Left hindlimb (tissue), 1 donor: Measurements from ENCODE around the gene PRSS36.
"Not testable (repeated sequence)": the region's sequence is repeated elsewhere in the genome, so short reads cannot be mapped to it uniquely, and the experiment has no call there.

ENCODE experiments used
- DNase-seq: peaks from one replicate; pipeline ENCODE4 v3.0.0-alpha.2; 2018

The PRSS36 gene

GRCh38 chr16:31141489-31142108 lies 8.3 kb downstream of the PRSS36 start:
- DNase-seq: peak; percentile 76

GRCh38 chr16:31141071-31141469 lies 8.8 kb downstream of the PRSS36 start:
- not testable (repeated sequence) for DNase-seq

DNA sequence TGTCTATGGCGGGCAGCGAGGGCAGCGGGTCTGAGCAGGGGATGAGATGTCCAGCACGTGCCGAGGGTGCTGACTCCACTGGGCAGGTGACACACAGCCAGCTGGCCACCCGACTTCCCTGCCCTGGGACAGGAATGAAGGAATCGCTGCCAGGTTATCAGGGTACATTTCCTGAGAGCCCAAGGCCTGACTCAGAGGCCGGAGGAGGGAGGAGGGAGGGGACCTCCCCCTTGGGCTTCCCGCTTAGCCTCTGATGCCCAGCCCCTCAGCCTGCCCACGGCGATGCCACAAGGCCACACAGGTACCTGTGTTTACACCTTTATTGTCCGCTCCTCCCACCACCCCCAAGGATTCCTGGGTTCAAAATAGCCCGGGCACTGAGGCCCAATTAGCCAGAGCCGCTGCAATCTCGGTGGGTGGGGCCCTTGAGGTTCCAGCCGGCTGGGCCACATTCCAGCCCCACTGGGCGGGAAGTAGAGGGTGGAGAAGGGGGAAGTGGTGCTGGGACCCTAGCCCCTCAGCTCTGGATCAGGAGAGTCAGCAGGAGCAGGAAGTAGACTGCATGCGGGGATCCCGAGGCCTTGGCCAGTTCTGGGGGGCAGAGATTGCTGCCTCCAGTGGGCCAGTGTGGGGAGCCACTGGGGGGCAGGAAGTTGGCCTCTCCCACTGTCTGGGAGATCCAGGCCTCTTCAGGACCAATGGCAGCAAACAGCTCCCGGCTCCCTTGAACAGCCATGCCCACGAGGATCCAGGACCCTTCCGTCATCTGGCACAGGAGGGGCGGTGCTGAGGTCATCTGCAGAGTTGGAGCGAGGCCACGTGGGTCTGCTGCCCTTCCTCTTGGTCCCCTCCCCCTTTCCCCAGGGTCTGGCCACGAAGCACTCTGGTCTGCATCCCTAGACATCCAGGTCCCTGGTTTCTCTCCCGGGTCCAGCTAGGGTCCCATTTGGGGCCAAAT lies 11.0 kb downstream of the PRSS36 start:
- DNase-seq: peak; percentile 27

DNA sequence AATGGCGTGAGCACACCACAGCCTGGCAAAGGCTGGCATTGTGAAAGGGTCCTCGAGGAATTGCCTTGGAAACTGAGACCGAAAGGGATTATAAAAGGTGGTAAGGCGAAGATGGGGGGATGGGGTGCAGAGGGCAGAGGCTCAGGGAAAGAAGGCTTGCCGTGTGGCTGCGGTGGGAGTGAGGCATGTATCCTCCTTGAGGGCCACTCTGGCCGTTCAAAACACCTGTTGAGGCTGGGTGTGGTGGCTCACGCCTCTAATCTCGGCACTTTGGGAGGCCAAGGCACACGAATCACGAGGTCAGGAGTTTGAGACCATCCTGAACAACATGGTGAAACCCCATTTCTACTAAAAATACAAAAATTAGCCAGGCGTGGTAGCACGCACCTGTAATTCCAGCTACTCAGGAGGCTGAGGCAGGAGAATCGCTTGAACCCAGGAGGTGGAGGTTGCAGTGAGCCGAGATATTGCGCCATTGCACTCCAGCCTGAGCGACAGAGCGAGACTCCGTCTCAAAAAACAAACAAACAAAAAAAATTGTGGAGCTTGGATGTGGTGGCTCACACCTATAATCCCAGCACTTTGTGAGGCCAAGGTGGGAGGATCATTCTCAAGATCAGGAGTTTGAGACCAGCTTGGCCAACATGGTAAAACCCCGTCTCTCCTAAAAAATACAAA lies 12.9 kb downstream of the PRSS36 start:
- DNase-seq: peak; percentile 19

DNA sequence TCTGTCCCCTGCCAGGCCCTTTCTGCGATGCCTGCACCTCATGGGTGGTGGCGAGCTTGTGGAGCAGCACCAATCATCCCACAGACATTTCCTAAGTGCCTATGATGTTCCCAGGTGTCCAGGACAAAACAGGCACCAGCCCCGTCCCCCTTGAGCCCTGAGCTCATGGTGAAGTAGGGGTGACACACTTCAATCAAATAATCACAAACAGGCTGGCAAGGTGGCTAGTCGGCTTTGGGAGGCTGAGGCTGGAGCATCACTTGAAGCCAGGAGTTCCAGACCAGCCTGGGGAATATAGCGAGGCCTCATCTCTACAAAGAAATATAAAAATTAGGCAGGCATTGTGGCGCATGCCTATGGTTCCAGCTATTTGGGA lies 13.6 kb downstream of the PRSS36 start:
- DNase-seq: no peak

DNA sequence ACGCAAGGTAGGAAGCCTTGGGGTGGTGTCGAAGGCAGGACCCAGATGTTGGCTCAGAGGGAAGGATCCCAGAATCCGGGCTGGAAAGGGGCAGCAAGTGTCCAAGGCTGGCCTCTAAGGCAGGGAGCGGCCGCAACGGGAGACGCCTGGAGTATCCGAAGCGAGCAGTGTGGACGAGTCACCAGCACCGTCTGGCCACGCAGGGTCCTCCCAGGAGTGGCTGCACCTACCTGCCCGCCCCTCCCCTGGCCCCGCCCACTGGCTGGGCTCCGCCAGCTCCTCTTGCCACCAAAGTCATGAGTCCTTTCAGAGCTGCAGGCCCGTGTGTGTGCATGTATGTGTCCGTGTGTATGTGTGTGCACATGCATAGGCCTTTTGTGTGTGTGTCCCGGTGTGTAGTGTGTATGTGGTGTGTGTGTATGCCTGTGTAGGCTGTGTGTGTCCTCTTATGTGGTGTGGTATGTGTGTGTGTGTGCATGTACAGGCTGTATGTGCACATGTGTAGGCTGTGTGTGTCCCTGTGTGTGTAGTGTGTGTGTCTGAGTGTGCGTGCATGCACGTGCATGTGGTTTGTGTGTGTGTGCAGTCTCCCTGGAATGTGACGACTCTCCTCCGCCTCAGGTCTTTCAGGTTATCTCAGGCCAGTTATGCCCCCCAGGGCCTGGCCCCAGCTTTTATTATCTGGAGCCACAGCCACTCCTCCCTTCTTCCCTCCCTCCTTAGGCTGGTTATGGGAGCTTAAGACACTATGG lies 14.2 kb downstream of the PRSS36 start, which contains the start of gene PRSS8:
Gene PRSS8 (minus strand): TSS at position 193 of the 752 bp plus-strand sequence. CDS start 229 bp downstream, outside the sequence.
- DNase-seq: peak; percentile 21

- peak; percentile 26 for DNase-seq
These were observed 15.0 kb downstream of the PRSS36 start for GRCh38 chr16:31134625-31135534.

GRCh38 chr16:31134091-31134571 lies 15.7 kb downstream of the PRSS36 start:
- DNase-seq: peak; percentile 38

- no peak for DNase-seq
These were observed 16.8 kb downstream of the PRSS36 start for GRCh38 chr16:31133046-31133501.

DNA sequence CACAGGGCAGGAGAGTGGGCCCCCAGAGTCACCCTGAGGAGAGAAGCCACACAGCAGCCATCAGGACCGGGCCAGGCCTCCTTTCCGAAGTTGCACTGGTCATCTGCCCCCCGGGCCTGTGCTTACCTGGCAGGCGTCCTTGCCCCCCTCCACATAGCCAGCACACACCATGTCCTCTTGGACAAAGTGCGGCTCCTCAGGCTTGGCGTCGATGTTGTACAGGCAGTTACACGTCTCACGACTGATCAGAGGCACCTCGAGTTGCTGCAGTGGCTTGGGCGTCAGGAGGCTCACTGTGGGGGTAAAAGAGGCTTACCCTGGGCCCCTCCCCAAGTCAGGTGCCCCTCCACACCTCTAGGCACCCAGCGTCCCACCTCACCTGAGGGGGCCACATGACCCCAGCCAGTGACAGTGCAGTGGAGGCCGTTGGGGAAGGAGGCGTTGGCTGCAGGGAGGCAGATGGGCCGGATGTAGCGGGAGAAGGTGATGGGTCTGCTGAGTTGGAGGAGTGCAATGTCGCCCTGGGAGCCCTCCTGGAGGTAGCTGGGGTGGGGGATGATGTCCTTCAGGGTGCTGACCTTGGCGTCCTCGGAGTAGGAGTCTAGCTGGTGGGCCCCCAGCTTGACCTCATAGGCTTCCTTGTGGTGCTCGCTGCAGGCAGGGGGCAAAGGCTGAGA lies 17.4 kb downstream of the PRSS36 start:
- DNase-seq: peak; percentile 27

GRCh38 chr16:31131841-31132271 lies 18.0 kb downstream of the PRSS36 start:
- peak; percentile 4 for DNase-seq

GRCh38 chr16:31131416-31131815 lies 18.4 kb downstream of the PRSS36 start:
- peak; percentile 15 for DNase-seq

GRCh38 chr16:31130899-31131298 lies 19.0 kb downstream of the PRSS36 start:
- no peak for DNase-seq

DNA sequence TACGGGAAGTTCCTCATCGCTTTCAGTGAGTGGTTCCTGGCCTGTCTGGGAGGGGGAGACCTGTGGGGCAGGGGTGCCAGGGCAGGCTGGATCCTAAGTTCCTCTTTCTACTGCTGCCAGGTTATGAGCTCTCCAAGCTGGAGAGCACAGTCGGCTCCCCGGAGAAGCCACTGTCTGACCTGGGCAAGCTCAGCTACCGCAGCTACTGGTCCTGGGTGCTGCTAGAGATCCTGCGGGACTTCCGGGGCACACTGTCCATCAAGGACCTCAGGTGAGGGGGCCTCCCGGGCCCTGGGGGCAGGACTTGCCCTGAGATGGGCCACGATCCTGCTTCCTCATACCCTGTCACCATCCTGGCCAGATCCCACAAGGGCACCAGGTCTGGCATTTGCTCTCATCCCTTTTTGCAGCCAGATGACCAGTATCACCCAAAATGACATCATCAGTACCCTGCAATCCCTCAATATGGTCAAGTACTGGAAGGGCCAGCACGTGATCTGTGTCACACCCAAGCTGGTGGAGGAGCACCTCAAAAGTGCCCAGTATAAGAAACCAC lies 19.5 kb downstream of the PRSS36 start:
- DNase-seq: no peak

- no peak for DNase-seq
These were observed 20.1 kb downstream of the PRSS36 start for GRCh38 chr16:31129568-31130335.

- no peak for DNase-seq
These were observed 20.9 kb downstream of the PRSS36 start for GRCh38 chr16:31128711-31129567.

- DNase-seq: no peak
These were observed 22.7 kb downstream of the PRSS36 start for GRCh38 chr16:31127182-31127581.

GRCh38 chr16:31125844-31126243 lies 24.0 kb downstream of the PRSS36 start:
- no peak for DNase-seq
